Retina (tissue), 1 donor: ENCODE data around the gene PRKCE.

Source experiments
- DNase-seq: peaks from one replicate; pipeline ENCODE4 v3.0.0-alpha.2; 2016

PRKCE gene

DNA sequence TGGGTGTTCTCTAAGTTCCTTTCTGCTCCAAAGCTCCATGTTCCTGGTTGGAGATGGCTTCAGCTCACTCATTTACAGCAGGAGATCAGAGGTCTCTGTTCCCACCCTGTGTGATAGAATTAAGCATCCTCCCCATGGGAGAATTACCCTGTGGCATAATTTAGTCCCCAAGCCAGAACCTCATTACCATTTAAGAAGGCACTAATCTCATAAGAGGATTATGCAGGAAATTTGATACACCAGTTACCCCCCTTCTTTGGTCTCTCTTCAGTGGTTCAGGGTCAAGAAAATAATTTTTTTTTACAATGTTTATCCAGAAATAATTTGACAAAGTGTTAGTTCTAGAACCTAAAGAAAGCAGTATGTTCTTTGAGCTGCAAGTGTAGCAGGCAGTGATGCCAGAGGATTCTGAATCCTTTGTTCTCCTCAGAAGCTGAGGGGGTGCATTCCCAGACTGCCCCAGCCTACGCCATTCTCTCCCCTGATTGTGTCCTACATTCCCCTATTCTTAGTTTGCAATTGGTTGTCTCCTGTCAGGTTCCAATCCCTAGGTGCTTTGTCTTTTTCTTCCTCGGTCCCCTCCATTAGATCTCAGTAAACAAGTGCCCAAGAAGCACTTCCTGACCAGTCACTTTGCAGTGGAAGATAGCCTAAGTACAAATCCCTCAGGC is 163.6 kb downstream of the PRKCE start:
- peak; percentile 44 for DNase-seq

DNA sequence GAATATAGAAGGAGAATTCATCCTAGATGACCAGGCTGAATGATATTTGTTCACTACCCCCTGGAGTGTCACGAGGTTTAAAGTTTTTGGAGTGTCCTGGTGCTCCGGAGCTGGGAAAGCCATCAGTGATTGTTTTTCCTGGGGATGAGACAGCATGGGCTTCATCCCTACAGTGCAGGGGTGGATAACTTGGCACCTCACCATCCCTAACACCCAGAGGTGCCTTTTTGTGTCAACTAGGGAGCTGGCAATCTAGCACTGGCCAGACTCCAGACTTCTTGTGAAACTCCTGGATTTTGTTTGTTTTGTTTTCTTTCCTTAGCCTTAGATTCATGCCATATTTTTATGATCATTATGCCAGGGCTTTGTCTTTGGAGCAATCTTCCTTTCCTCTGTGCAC is 164.8 kb downstream of the PRKCE start:
- DNase-seq, result no peak

DNA sequence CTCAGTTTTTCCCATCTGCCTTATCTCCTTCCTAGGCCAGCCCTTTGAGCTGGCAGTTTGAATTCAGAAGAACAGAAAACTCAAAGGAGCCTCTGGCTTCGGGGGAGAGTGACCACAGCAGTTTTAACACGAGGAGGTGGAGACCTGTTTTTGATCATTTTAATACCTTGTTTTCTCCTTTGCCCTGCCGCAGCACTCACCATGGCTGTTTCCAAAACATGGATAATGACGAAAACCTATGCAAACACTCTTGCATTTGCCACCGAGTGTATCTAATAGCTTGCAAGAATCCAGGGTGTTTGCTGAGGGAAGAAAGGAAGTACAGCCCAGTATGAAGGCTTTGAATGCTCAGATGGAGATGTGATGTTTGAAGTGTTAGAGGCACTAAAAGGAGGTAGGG is 167.1 kb downstream of the PRKCE start:
- no peak for DNase-seq

DNA sequence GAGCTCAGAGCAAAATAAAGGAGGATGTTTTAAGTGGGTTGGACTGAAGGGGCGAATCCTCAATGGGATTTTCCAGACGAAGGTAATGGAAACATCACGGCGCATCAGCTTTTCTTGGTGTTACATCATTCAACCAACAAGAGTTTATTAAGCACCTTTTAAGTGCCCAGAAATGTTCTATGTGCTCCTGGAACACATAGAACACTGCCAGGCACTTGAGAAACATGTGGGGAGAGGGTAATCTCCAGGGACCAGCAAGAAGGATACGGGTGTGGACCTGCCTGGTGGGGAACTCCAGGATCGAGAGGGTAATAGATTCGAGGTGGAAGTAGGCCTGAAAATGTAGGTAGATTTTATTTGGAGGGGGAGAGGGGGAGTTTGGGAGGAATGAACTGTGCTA is 168.6 kb downstream of the PRKCE start:
- no peak for DNase-seq

DNA sequence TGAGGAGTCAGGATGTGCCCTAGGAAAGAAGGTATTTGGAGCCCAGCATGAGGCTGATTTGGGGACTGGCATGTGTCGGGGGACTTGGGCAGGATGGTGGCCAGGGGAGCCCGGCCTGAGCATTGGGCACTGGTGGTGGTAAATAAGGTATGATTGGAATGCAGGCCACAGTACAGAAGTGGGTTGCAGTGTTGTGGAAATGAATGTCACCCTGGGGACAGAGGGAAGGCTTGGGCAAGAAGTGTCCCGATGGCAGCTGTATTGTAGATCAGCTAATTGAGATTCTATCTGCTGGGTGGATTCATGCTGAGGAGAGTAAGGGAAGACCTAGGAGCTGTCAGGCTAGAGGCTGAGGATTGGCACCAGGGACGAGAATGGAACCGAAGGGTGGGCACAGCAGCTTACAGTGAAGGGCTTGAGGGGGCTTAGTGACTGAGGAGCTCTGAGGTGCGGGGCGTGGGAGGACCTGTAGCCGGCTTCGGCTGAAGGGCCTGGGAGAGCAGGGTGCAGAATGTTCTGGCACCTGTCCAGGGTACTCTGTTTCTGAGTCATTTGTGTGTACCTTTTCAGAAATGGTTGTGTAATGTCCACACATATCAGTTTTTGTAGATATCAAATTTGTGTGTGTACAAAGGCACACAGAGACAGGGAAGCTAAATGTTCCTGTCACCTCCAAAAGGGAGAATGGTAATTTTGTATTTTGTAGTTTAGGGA is 170.2 kb downstream of the PRKCE start:
- no peak for DNase-seq

DNA sequence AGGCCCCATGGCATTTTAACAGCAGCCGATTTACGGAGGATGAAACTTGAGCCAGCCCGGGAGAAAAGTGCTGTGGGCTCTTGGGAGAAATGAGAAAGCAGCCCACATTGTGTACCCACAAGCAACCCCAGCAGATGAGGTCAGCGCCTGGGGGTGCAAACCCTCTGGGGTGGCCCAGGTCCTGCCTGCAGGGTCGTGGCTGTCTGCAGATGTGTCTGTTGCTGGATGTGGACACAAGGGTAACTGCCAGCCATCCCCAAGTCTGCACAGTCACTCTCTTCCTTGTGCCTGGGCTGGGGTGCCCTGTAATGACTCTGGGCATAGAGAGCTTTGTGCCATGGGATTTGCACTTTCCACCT is 170.8 kb downstream of the PRKCE start:
- DNase-seq, result no peak

DNA sequence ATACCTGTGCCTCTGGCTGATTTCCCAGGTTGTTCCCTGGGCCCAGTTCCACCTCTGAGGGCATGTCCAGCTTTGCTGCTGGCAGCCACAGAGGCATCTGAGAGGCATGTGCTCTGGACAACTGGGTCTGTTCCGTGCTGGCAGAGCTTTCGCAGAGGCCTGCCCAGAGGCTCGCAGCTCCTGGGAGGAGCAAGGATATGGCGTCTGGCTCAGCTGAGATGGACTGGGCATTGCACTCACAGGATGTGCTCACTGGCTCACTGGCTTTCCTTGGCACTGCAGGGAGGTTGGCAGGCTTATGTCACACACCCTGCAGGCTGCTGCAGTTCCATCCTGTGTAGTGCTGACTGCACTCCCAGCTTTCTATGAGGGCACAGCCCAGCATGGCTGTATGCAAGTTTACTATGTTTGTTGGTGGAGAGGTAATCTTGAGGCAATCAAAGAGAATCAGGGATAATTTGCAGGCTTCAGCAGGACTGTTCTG is 172.3 kb downstream of the PRKCE start:
- no peak for DNase-seq

DNA sequence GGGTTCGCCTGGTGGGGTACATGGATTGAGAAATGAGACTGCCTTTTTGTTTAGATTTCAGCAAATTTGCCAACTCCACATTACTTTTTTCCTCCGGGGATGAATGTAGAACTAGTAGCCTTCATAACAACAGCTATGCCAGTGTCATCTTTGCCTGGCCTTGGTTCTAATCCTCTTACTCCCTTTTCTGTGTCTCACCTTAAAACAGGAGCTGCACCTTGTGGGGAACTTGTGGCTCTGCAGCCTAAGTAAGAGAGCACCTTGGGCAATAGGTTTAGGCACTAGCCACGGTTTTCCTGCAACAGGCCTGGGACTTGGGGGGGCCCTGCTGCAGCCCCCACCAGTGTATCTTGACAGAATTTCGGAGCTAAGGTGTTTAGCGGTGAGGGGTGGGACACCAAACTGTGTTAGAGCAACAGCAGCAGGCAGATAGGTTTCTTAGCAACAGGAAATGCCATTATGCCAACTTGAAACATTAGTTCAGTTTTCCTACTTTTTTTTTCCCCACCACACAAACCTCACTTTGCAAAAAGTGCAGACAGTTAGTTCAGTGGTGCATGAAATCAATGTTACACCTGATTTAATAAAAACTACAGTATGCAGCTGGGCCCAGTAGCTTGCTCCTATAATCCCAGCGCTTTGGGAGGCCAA is 173.7 kb downstream of the PRKCE start:
- no peak for DNase-seq

DNA sequence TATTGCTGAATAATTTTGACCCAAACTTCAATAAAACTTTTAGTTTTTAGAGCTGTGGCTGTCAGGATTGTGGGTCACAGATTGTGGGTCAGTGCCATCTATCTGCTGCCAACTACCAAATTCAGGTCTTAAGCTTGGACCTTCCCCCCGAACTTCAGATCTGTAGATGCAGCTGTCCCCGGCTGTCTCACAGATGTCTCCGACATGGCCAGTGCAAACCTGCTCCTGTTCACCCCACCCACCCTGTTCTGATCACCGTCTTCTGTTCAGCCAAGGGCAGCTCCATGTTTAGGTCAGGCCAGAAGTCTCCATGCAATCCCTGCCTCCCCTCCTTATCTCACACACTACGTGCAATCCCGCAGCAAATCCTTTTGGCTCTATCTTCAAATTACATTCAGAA is 175.0 kb downstream of the PRKCE start:
- no peak for DNase-seq

DNA sequence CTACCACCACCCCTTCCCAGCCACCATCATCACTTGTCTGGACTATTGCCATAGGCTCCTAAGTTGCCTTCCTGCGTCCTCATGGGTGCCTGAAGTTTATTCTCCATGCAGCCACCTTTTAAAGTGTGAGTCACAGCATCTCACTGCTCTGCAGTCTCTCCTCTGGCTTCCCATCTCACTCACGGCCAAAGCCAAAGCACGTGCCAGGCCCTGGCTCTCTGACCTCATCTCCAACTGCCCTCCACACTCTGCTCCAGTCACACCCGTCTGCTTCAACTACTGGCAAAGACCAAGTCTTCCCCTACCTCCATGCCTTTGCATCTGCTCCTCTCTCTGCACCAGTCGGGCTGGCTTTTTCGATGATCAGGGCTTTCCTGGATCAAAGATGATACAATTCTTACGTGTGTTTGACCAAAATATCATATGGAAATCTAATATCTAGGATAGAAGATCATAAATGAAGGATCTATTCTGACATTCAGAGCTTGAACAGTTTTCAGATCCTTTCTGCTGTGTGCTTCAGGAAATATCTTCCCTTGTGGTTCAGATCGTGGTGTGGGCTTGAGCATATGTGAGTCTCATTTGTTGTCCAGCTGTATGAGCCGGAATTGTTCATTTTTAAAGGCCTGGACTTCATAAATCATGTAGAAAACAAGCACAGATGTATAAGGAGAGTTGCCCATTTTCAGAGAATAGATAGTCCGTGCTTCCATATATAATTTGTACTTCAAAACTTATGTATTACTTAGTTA is 175.6 kb downstream of the PRKCE start:
- no peak for DNase-seq

DNA sequence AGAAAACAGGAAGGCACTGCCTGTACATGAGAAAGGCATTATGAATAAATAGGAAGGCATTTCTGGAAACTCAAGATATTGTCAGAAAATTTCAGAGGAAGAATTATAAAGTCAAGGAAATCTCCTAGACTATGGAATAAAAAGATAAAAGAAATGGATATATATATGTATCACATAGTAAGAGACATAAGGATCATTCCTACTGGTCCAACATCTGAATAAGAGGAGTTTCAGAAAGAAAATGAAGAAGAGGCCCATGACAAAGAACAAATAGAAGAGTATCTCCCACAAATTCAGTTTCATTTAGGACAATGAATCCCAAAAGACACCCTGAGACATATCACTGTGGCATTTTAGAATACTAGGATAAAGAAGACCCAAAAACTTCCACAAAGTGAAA is 178.8 kb downstream of the PRKCE start:
- DNase-seq, result no peak

DNA sequence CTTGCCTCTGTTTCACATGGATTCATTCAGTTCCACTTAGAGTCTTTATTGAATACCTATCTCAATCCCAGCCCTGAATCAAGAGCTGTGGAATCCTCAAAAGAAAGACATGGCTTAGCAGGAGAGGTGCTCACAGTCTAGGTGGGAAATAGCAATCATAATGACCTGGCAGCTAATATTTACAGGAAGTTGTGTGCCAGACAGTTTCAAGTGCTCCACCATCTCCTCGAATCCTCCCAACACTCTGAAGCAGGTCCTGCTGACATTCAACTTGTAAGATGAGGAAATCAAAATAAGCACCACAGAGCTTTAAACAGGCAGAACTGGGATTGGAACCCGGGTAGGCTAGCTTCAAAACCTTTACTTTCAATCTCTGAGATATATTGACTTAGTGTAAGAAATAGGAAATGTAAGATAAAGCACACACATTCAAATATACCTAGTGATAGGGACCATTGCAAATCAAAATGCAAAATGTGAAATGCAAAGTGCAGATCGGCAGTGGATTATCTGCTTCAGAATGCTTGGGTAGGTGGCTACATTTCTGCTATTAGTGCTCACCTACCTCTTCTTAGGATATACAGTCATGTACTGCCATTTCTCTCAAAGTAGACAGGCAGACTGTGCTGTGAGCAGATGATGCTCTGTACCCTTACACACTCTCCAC is 182.0 kb downstream of the PRKCE start:
- DNase-seq, result no peak

DNA sequence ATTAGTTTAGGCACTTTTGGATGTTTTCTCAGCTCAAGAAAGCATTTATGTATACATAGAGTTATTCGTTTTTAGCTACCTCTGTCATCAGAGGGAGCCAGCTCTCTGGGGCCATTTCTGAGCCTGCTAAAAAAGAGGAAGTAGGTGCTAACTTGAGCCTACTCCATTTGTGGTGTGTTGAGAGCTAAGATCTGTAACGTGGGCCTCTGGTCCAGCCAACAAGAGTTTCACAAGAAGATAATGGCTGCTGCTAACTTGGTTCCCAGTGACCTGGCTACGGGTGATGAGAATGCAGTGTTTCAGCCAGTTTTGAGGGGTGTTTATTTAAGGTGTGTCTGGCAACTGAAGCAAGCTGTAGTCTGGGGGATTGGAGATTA is 182.5 kb downstream of the PRKCE start:
- no peak for DNase-seq

DNA sequence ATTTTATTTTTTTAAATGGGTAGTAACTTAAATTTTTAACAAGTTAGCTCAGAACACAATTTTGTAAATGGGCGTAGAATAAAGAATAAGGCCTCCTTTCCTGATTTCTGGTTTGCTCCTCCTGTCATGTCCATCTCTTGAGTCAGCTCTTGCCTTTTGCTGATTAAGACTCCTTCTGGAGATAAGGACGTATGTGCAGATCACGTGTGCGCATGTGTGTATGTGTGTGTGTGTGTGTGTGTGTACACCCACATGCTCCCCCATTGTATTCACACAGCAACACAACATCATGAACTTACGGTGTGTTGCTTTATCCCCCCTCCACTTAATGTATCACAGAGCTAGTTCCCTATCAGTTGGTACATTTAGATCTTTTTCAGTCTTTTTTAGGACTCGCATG is 182.9 kb downstream of the PRKCE start:
- no peak for DNase-seq

DNA sequence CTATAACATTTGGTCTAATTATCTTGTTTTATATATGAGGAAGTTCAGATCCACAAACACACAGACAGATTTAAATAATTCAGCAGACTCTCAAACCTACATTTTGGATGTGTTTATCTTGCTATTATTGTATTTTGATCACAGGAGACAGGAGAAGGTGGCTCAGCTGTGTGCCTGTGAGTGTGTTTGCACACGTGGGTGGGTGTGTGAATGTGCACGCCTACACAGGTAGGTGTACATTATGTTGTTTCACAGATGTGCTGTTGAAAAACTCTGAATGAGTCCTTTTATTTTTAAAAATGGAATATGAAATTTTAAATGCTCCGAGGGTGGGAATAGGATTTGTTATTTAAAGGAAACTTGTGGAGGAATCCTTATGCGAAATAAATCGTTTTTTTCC is 183.4 kb downstream of the PRKCE start:
- DNase-seq, result no peak

DNA sequence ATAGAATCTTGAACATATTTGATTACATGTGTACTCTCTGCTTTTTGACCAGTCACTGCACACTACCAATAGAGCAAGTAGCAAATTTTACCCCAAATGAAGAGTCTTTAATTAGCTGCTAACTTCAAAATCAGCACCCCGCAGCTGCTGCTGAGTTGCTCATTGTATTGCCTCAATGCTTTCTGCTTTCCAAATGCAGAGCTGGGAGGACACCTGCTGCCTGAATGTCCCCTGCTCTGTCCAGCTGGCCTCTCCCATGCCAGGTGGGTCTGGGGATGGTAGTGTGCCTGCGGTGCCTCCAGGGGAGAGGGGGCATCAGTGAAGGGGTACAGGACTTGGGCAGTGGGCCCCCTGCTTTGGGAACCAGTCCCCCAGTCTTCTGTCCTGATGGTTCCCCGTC is 184.8 kb downstream of the PRKCE start:
- peak; percentile 43 for DNase-seq

DNA sequence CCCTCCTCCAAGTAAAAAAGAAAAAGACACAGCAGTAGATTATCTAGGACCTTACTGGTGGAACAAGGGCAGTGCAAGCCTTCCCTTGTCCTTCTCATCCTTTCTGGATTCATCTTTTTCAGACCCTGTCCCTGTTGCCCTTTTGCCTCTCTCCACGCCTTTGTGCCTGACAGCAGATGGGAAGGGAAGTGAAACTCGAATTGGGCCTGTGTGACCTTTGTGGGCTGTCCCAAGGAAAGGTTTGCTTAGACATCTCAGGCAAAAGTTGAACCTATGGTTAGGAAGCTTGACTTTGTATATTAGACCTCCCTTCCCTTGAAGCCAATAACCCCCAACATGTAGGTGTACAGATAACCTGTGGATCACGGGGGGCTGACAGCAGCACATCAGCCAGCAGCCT is 185.3 kb downstream of the PRKCE start:
- DNase-seq, result no peak

DNA sequence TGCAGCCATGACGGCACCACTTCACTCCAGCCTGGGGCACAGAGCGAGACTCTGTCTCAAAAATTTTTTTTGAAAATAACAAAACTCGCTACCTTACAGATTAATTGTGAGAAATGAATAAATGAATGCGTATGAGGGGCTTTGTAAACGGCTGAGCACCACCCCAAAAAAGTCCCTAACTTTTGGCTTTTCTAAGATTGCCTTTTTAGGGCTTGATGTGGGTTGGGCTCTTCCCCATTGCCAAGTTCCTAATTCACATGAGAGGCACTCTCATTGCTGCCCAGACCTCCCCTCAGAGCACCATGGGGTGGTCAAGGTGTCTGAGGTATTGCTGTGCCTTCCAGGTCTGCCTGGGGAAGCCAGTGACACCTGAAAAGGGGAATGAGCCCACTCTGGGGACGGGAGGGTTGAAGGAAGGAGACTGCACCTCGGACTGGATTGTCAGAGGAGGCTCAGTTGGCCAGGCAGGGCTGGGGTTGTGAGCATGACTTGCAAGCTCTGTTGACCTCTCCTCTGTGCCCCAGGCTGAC is 186.4 kb downstream of the PRKCE start:
- DNase-seq, result no peak

DNA sequence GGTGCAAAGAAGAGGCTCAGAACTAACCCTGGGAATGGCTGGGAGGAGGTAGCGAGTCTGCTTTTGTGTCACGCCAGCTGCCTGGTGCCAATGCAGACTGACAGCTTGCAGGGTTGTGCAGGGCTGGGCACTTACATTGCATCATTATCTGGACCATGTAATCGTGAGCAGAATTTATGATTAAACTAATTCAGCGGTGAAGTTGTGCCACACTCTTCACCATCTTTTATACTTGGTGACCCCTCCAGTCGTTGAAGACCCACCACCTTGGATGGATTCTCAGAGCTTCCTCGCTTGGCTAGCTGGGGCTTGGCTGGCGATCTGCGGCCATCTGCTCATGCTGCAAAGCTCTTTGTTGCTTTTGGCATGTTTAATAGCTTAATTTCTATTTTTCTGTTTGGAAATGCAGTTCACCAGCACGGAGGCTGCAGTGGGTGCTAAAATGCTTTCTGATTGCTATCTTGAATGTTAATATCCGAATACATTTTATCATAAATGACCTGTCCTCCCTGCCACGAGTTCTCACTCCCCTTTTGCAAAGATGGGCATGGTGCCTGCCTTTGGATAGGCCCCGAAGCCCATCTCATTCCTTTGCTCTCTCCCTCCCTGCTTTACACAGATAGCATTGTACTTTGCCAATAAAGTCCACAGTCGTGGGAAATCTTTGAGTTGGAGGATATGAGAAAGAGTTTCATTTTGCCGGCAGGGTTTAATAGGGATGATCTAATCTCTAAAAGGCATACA is 188.2 kb downstream of the PRKCE start:
- no peak for DNase-seq

DNA sequence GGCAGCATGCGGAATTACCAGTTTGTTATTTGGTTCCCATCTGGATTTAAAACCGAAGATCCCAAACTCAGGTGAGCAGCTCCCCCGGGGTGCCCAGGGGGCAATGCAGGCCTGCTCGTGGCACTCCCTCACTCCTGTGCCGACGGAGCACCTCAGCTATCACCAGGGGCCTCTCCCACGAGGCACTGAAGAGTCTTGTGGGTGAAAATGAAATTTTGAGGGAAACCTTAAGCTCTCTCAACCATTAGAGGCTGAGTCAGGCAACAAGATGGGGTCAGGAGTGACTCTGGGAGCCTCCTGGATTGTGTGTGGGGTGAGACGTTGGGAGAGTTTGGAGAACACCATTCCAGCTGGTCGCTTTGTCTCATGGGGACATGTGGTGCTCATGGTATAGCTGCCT is 189.0 kb downstream of the PRKCE start:
- DNase-seq, result no peak

DNA sequence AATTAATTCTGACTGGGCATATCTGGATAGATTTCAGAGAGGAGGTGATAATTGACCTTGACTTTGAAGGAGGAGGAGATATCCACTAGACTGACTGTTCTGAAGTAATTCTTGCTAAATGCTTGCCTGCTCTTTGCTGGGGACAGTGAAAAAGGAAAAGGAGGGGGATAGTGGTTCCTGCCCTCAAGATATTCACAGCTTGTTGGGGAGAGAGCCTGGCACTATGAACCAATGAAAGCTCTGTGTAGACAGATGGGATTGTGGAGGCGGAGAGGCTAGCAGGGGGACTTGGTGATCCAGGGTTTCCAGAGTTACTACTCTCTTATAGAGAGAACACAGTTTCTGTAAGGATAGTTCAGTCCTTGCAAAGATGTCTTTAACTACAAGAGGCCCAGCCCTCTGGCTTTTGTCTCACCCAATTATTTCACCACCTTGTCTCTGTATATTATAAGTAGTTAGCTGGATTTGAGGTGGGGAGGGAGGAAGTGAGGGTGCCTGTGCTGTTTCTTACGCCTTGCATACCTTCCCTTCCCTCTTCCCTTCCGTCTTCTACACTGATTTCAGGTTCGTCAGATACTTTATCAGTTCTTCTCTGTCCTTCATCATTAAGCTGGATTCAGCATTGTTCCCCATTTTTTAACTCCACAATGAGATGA is 190.4 kb downstream of the PRKCE start:
- DNase-seq, result no peak

DNA sequence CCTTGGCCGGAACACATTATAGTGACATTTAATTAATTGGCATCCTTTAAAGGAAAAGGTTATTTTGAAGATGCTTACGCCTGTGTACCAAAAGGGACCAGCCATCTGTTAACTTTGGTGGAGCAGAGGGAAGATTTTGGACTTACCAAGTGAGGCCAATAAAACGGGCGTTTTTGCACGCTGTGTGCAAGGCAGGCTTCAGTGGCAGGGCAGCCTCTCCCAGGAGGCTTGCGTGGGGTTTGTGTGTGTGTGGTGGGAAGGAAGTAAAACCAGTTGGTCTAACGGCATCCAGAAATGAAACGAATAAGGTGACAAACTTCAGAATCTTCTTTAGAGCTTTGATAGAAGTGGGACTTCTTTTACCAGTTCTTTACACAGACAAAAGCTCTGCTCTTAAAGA is 191.7 kb downstream of the PRKCE start:
- no peak for DNase-seq
